DMS114 treated with DMSO at 0.1 percent for 48 hours (cell line): ENCODE data around the gene LDLRAD4.
"Not testable (repeated sequence)": the region's sequence is repeated elsewhere in the genome, so short reads cannot be mapped to it uniquely, and the experiment has no call there.

Experiments
- DNase-seq: peaks from one replicate; lab custom pipeline; 2025; ENCODE audit not compliant: unreplicated experiment; lab: John Stamatoyannopoulos, UW

LDLRAD4 gene

GRCh38 chr18:13481331-13481730 is 262.8 kb downstream of the LDLRAD4 start:
- no peak for DNase-seq

- no peak for DNase-seq
These were observed 263.5 kb downstream of the LDLRAD4 start for GRCh38 chr18:13481820-13482617.

- no peak for DNase-seq
These were observed 264.0 kb downstream of the LDLRAD4 start for GRCh38 chr18:13482618-13482945.

- no peak for DNase-seq
These were observed 265.0 kb downstream of the LDLRAD4 start for GRCh38 chr18:13483316-13484270.

DNA sequence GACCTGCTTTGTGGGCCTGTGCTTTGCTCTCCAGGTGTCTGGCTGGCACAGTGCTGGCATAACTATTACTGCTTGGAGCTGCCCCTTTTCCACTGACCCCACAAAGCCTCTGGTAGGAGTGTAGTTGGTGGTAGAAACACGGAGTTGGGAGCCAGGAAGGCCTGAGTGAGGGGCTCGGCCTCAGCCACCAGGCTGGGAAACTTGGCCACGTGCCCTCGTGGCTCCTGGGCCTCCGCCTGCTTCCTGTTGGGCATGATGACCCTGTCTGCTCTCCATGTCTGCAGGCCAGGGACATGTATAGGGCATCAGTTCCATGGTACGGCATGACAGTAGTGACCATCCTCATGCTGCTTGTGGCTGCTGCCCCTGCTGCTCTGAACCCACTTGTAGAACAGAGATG is 266.6 kb downstream of the LDLRAD4 start:
- no peak for DNase-seq

DNA sequence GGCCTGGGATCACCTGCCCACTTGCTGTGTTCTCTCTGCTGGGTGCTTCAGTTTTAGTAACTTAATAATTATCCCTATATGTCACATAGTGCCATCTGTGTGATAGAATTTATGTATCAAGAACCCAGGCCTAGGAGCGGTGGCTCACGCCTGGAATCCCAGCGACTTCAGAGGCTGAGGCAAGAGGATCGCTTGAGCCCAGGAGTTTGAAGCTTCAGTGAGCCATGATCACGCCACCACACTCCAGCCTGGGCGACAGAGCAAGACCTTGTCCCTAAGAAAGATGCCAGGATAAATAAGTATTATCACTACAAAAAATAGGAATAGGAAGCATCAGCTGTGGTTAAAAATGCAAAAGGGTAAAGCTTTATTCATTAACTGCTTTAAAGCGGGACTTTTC is 267.0 kb downstream of the LDLRAD4 start:
- no peak for DNase-seq

DNA sequence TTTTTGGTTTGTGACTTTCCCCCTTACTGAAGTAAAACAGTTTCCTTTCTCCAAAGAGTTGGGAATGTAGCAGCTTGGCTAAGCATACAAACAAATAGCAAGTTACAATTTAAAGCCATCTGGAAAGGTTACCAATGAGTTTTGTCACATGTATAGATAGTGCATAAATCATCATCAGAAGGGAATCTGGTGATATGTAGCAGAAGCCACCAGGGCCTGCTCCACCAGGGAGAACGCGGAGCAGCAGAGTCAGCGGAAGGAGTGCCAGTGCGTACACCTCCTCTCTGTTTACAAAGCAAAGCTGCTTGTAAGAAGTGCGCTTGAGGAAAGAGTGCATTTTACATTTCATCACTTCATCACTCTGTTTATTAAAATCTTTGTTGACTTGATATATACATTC is 267.7 kb downstream of the LDLRAD4 start:
- no peak for DNase-seq

DNA sequence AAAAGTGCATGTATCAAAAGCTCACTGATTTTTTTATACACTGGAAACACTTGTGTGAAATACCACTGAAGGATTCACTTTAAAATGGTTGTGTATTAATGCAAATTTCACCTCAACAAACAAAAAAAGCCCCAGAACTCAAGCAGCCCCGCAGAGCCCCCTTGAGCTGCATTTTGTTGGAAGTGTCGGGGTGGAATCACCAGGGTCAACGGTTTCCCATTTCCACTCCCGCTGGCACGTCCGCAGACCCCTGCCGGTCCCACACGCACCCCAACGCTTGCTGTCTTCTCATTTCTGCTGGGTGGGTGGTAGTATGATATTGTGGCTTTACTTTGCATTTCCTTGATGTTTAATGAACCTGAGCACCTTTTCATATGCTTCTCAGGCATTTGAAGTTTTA is 268.1 kb downstream of the LDLRAD4 start:
- DNase-seq = no peak

GRCh38 chr18:13487237-13487636 is 268.7 kb downstream of the LDLRAD4 start:
- no peak for DNase-seq

DNA sequence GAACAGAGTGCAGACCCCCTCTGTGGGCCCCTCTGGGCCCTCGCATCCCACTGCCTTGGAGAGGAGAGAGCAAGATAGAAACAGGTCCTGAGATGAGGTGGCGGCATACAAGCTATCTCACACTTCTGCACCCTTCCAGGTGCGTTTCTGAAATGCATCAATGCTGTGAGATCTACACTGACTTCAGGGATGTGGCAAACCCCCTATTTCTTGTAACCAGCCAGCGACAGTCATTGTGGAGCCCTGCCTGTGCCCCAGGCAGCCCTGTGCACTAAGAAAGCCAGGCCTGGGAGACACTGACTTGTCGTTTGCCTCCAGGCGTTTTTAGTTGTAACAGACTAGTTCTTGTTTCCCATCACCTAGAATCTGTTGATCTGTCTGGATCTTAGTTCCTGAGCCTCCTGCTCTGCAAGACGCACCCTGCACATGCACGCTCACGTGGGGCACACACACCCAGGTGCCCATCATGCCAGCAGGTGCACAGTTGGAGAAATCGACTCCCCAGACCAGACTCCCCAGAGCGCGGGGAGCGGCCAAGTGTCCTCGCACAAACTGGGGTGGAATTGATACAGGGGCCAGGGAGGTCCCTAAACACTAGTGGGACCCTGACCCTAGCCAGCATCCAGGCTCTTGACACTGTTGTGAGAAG is 269.8 kb downstream of the LDLRAD4 start:
- DNase-seq = no peak

DNA sequence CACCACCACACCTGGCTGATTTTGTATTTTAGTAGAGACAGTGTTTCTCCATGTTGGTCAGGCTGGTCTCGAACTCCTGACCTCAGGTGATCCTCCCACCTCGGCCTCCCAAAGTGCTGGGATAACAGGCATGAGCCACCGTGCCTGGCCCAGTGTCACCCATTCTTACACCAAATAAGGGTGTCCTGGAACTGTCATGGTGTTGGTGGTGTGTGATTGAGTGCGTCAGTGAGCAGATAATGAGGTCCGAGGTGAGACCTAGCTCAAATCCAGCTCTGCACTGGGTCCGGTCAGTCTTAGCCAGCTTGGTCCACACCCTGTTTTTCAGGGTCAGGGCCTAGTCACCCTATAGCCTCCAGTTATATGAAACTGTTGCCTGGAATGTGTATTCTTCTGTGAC is 270.7 kb downstream of the LDLRAD4 start:
- not testable (repeated sequence) for DNase-seq

DNA sequence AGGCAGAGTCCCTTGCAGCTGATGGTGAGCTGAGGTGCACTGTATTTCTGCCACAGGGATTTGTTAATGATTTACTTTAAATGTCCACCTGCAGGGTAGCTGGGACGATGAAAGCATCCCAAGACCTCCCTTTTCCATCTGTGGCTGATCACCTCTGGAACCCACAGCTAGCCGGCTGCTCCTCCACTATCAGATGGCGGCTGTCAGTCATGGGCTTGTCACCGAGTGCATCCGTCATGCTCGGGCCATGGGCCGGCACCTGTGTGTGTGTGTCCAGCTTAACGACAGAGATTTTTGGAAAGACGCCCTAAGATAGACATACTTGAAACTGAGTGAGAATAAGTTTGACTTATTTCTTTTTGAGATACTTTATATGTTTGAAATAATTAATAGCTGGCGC is 272.6 kb downstream of the LDLRAD4 start:
- DNase-seq = no peak

GRCh38 chr18:13492314-13492713 is 273.8 kb downstream of the LDLRAD4 start:
- no peak for DNase-seq

DNA sequence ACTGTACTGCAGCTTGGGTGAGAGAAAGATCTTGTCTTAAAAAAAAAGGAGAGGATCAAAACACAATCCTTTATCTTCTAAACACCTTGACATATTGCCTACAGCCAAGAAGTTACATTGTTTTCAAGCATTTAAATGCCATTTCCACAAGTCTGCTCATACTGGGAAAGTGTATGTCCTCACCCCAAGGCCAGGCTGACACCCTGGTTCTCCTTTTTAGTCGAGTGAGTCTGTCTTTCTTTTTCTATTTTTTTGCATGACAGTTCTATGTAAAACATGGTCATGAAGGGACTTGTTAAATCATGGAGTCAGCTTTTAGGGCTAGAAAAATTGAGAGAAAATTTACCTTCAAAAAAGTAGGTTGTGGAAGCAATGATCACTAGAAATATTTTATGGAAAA is 274.5 kb downstream of the LDLRAD4 start:
- no peak for DNase-seq

GRCh38 chr18:13493725-13494124 is 275.2 kb downstream of the LDLRAD4 start:
- DNase-seq = no peak

GRCh38 chr18:13494871-13495445 is 276.4 kb downstream of the LDLRAD4 start:
- DNase-seq = no peak

GRCh38 chr18:13495961-13496360 is 277.4 kb downstream of the LDLRAD4 start:
- no peak for DNase-seq

DNA sequence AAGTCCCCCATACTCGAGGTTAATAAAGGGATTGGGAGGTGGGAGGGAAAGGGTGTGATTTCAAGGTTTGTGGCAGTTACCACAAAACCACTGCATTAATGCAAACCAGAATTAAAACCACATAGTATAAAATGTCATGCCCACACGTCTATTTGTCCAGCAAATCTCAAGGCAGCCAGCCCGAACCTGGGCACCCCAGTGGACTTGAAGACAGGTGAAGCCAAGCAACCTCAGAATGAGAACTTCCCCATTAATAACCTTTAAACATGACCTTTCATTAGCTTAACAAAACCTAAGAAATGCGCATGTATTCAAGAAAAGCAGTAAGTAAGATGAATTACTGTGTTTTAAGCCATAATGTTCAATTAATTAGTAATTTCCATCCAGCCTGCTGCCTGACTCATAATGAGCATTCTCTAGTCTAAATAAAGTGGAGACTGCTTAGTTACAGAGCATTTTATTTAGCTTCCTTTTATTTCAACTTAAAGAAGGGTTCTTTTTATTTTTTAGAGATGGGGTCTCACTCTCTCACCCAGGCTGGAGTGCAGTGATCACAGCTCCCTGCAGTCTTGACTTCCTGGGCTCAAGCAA is 278.2 kb downstream of the LDLRAD4 start:
- DNase-seq = no peak

DNA sequence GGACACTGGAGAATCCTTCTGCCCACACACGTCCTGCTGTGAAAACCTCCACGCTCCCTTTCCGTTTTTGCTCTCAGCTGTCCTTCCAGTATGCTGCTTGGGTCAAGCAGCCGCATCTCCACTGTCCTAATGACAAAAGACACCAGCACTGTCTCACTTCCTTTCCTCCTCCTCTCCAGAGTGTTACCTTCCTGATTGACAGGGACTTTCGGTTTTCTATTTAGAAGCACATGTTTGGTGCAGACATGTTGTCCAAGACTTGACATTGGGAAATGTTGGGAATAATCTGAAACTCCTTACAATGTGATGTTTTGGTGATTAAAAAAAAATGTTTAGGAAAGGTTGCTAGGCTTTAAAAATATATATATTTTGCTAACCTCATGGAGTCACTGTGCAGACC is 281.2 kb downstream of the LDLRAD4 start:
- no peak for DNase-seq

DNA sequence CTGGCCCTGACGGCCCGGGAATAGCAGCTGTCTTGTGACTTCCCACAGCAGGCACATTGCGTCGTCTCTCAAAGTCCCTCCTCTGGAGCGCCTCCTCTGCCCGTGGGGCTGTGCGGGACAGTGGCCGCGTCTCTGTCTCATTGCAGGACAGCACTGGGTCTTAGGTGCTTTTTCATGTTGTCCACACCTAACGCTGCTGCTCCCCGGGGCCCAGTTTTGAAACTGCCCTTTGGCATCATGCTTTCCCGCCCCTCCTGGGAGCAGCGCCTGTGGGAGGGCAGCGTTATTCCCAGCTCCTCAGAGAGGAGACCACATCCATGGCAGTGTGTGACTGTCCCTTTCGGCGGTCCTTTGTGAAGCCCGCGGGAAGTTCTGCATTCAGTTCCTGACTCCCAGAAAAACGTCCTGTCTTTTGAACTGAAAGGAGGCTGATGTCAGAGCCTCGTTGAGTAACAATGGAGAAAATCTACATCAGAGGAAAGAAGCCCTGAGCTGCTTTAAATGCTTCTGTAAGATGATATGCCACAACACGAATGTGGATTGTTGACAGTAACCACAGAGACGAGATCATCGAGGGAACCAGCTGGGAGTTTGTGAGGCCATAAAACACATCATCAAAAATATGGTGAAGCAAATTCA is 281.8 kb downstream of the LDLRAD4 start:
- DNase-seq = no peak
